IPS-20b (cell line): Measurements from ENCODE around the gene EPHA2.

Experiments used
- H3K27ac ChIP-seq: one replicate; pipeline ENCODE4 v1.5.1; 2013; ENCODE audit warnings: low read length
- H3K27me3 ChIP-seq: 2 replicates; pipeline ENCODE4 v1.6.1; 2013; ENCODE audit warnings: mild to moderate bottlenecking, low read length, inconsistent platforms; ENCODE audit not compliant: insufficient read depth
- H3K36me3 ChIP-seq: 2 replicates; pipeline ENCODE4 v1.6.1; 2013; ENCODE audit warnings: low read depth, mild to moderate bottlenecking, inconsistent platforms, low read length, moderate library complexity; ENCODE audit not compliant: insufficient read depth
- H3K4me1 ChIP-seq: 2 replicates; pipeline ENCODE4 v1.6.1; 2013; ENCODE audit warnings: mild to moderate bottlenecking, control low read depth, inconsistent platforms, low read length, moderate library complexity; ENCODE audit not compliant: insufficient read depth
- H3K4me3 ChIP-seq: 2 replicates; pipeline ENCODE4 v1.5.1; 2013; ENCODE audit warnings: mild to moderate bottlenecking, low read length, inconsistent platforms
- H3K9ac ChIP-seq: 2 replicates; pipeline ENCODE4 v1.6.1; 2013; ENCODE audit warnings: low read depth, mild to moderate bottlenecking, inconsistent platforms, low read length, moderate library complexity
- H3K9me3 ChIP-seq: 2 replicates; pipeline ENCODE4 v1.6.1; 2013; ENCODE audit warnings: mild to moderate bottlenecking, low read depth, low read length, inconsistent platforms; ENCODE audit not compliant: insufficient read depth

Gene EPHA2

DNA sequence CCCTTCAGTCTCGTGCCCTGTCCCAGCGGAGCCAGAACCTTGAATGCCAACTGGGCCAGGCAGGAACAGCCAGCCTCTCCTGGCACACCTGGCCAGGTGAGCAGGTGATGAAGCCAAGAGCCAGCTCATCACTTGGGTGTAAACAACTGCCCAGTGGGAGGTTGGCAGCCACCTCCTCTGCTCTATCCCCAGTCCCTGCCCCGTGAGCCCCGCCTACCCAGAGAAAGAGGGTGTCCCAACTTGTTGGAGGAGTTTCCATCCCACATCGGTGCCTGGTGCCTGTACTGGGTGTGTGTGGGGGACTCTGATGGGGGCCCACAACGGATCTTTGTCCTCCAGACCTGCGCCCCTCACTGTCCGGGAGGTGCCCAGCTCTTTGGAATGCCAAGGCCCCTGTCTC, 64.6 kb downstream of the EPHA2 start:
- Histone ChIP-seq H3K27ac (no peak overlapping the region), H3K4me3 (no peak overlapping the region), H3K27me3 (no peaks in the 10 kb centered on the region), H3K9me3 (no peaks in the 10 kb centered on the region), H3K4me1 (no peaks in the 10 kb centered on the region; the same call in 1 of the 2 replicates), H3K36me3 (no peaks in the 10 kb centered on the region), H3K9ac (no peak overlapping the region)

DNA sequence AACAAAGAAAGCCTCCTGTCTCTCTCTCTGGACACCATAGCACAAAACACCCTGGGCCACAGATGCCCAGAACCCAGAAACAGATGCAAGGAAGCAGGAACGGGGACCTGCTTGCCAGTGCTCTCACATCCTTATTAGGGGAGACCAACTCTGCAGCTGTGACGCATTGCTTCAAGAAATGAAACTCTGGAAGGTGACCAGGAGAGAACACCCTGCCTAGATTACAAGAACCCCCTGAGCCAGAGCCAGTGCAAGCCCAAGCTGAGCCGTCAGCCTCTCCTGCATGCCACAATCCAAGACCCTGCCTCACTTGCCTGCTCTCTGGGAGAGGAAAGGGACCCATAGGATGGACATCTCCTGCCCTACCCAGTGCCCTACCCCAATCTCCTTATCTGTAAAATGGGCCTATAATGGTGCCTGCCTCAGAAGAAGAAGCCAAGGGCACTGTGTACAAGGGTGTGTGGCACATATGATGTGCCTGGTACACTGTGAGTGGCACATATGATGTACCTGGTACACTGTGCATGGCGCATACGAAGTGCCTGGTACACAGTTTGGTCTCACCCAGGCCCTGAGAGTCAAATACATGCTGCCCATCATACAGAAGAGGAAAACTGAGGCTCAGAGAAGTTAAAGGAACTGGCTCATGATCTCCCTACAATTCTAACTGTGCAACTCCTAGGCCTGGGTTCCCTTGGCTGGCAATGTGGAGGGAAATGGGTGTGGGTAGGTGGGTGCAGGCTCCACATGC, 65.6 kb downstream of the EPHA2 start:
- H3K4me3 ChIP-seq = no peak overlapping the region
- no peaks in the 10 kb centered on the region for H3K9me3 ChIP-seq
- H3K27ac ChIP-seq = no peak overlapping the region
- no peaks in the 10 kb centered on the region for H3K27me3 ChIP-seq
- no peaks in the 10 kb centered on the region for H3K4me1 ChIP-seq
- no peak overlapping the region for H3K9ac ChIP-seq
- no peaks in the 10 kb centered on the region for H3K36me3 ChIP-seq

DNA sequence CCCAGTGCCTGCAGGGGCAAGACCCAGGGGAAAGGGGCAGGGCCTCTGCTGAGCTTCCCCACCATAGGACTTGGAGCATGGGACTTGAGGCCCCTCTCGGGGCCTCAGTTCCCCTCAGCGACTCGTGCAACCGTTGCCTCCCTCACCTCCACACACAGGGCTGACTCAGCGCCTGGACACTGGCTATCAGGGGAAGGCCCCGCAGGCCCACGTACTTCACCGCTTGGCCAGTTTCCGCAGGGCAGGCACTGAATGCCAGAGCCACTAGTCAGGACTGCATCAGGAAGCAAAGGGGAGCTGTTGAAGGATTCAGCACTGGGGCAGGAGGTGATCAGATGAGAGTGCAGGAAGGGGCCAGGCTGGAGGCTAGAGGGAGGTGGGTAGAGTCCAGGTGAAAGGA, 66.9 kb downstream of the EPHA2 start:
- no peaks in the 10 kb centered on the region for H3K27me3 ChIP-seq
- no peak overlapping the region for H3K27ac ChIP-seq
- H3K9ac ChIP-seq = no peak overlapping the region
- no peaks in the 10 kb centered on the region for H3K36me3 ChIP-seq
- no peaks in the 10 kb centered on the region for H3K9me3 ChIP-seq
- no peak overlapping the region for H3K4me3 ChIP-seq
- no peaks in the 10 kb centered on the region for H3K4me1 ChIP-seq

GRCh38 chr1:16088351-16088911, 67.4 kb downstream of the EPHA2 start:
- no peaks in the 10 kb centered on the region for H3K4me1 ChIP-seq
- H3K27ac ChIP-seq = no peak overlapping the region
- no peak overlapping the region for H3K9ac ChIP-seq
- H3K9me3 ChIP-seq = no peaks in the 10 kb centered on the region
- H3K4me3 ChIP-seq = no peak overlapping the region
- no peaks in the 10 kb centered on the region for H3K27me3 ChIP-seq
- H3K36me3 ChIP-seq = no peaks in the 10 kb centered on the region

- no peaks in the 10 kb centered on the region for H3K9me3 ChIP-seq
- no peak overlapping the region for H3K4me3 ChIP-seq
- no peaks in the 10 kb centered on the region for H3K27me3 ChIP-seq
- H3K36me3 ChIP-seq = no peaks in the 10 kb centered on the region
- no peak overlapping the region for H3K9ac ChIP-seq
- H3K27ac ChIP-seq = no peak overlapping the region
- no peaks in the 10 kb centered on the region for H3K4me1 ChIP-seq
These were observed 68.1 kb downstream of the EPHA2 start for GRCh38 chr1:16087733-16088132.

DNA sequence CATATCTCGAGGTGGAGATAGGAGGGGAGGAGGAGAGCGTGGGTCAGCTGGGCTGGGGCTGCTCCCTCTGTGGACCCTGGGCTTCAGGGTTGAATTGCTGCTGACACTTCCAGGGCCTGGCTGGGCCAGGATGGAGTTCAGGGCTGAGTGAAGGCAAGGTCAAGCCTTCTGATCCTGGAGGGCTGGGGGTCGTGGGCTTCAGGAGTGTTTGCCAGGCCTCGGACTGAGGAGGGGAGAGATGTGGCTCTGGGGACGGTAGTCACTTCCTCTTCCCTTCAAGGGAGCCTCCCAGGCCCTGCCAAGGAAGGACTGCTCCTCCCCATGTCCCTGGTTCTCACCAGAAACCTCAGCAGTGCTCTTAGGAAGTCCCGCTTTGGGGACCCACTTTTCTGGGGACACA, 70.3 kb downstream of the EPHA2 start:
- Histone ChIP-seq H3K36me3 (no peaks in the 10 kb centered on the region), H3K27ac (no peak overlapping the region), H3K4me3 (no peak overlapping the region), H3K4me1 (no peaks in the 10 kb centered on the region), H3K27me3 (no peaks in the 10 kb centered on the region), H3K9ac (no peak overlapping the region), H3K9me3 (no peaks in the 10 kb centered on the region)

DNA sequence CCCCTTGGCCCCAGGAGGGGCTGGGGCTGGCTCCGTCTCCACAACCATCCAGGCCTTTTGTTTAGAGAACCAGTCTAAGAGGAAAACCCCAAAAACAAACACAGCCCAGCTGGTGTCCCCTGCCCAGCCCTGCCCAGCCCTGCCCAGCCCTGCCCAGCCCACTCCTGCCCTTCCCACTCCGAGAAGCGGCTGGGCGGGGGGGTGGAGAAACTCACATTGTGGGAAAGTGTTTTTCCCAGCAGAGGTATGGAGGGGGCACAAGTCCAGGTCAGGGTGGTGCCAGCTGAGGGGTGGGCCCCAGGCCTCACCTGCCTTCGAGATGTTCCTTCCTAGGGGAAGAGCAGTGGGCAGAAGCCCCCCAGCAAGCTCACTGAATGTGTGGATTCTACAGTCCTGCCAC, 72.4 kb downstream of the EPHA2 start:
- Histone ChIP-seq H3K4me1 (peaks cover 3% of the 10 kb centered on the region; the same call in 1 of the 2 replicates), H3K9me3 (no peaks in the 10 kb centered on the region), H3K27ac (no peak overlapping the region), H3K4me3 (no peak overlapping the region), H3K9ac (no peak overlapping the region), H3K36me3 (no peaks in the 10 kb centered on the region), H3K27me3 (no peaks in the 10 kb centered on the region)

DNA sequence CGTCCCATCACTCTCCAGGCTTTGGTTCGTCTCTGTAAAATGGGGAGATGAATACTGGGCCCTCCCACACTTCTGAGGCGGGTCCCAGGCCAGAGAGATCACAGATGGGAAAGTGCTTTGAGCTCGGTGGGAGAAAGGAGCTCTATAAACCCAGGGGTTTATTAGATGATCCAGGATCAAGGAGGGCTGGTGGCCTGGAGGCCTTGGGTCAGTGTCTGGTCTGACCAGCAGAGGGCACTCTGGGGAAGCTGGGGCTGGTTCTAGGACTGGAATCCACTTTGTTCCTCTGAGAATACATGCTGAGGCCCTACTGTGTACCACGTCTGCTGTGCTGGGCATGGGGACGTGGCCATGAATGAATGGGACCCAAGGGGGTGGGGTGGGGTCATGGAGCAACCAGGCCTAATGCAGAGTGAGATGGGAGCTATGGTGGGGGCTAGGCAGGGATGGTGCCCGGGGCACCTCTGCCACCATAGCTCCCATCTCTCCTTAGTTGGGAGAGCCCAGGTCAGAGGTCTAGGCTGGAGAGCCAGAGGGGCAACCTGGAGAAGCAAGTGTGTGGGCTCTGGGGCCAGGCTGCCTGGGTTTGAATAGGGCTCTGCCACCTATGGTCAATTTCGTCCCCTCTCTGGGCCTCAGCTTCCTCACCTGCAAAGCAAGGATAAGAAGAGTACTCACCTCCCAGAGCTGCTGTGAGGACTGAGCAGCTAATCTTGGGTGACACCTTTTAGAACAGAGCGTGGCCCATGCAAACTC, 73.4 kb downstream of the EPHA2 start:
- Histone ChIP-seq H3K9ac (no peak overlapping the region), H3K27me3 (peaks cover 3% of the 10 kb centered on the region; the same call in 1 of the 2 replicates), H3K4me1 (peaks cover 3% of the 10 kb centered on the region; the same call in 1 of the 2 replicates), H3K9me3 (no peaks in the 10 kb centered on the region), H3K36me3 (no peaks in the 10 kb centered on the region), H3K4me3 (no peak overlapping the region), H3K27ac (no peak overlapping the region)

- no peak overlapping the region for H3K9ac ChIP-seq
- no peaks in the 10 kb centered on the region for H3K9me3 ChIP-seq
- H3K27me3 ChIP-seq = peaks cover 11% of the 10 kb centered on the region
- no peak overlapping the region for H3K27ac ChIP-seq
- no peak overlapping the region for H3K4me3 ChIP-seq
- no peaks in the 10 kb centered on the region for H3K36me3 ChIP-seq
- H3K4me1 ChIP-seq = peaks cover 3% of the 10 kb centered on the region; the same call in 1 of the 2 replicates
These were observed 74.2 kb downstream of the EPHA2 start for GRCh38 chr1:16081636-16082035.

DNA sequence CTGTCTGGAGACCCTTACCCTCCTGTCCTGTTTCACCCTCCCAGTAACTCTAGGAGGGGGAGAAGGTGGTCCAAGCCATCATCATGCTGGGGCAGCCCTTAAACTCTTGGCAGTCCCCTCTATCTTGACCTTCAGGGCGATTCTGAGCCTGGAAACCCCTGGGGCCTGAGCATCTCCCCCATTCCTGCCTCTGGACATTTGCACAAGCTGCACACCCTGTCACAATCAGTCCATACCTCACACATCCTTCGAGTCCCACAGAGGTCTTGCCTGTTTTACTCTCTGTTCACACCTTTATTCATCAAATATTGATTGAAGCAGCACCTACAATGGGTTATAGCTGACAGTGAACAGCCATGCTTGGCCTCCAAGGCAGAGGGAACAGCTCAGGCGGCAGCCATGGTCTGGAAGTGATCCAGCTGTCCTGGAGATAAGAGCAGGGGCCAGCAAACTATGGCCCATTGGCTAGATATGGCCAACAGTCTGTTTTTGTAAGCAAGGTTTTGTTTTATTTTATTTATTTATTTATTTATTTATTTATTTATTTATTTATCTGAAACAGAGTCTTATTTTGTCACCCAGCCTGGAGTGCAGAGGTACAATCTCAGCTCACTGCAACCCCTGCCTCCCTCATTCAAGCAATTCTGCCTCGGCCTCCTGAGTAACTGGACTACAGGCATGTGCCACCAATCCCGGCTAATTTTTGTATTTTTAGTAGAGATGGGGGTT, 75.3 kb downstream of the EPHA2 start:
- peaks cover 3% of the 10 kb centered on the region; the same call in 1 of the 2 replicates for H3K4me1 ChIP-seq
- H3K36me3 ChIP-seq = no peaks in the 10 kb centered on the region
- H3K27ac ChIP-seq = no peak overlapping the region
- peaks cover 22% of the 10 kb centered on the region for H3K27me3 ChIP-seq
- no peak overlapping the region for H3K9ac ChIP-seq
- no peaks in the 10 kb centered on the region for H3K9me3 ChIP-seq
- no peak overlapping the region for H3K4me3 ChIP-seq

DNA sequence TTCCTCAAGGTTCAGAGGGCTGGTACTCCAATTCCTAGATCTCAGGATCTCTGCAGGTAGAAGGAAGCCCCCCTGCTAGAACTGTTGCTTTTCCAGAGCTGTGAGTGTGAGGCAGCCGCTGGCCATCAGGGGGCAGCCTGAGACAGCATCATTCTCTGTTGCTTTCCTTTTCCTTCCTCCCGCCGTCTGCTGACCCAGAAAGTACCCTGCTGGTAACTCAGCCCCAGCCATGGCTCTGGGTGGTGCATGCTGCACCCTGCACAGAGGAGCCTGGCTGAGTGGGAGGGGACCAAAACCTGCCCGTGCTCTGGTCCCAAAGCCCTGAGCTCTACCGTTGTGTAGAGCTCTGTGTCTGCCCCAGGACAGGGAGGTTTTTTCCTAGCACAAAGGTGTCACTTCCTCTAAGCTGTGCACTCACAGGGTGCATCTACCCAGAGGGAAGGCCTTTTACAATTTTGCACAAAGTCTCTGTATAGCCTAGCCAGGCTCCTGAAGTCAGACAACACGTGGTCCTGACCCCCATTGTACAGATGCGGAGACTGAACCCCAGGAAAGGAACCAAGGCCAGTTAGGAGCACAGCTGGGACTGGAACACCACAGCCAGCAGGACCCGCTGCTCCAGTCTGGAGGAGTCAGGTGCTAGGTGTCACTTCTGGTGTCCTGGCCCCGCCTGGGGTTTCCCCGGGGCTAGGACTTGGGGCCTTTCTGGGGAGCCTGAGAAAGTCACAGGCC, 76.8 kb downstream of the EPHA2 start:
- H3K36me3 ChIP-seq = no peaks in the 10 kb centered on the region
- peaks cover 3% of the 10 kb centered on the region for H3K4me1 ChIP-seq
- H3K4me3 ChIP-seq = no peak overlapping the region
- H3K9me3 ChIP-seq = no peaks in the 10 kb centered on the region
- H3K27me3 ChIP-seq = peaks cover 37% of the 10 kb centered on the region
- no peak overlapping the region for H3K27ac ChIP-seq
- no peak overlapping the region for H3K9ac ChIP-seq
